HG03108 (cell line): Measurements from ENCODE around the gene USP20.
A peak's percentile ranks its signal among the peaks of the same experiment; 100 is the strongest.

Experiments used
- ATAC-seq: cut with Tn5 transposase; IDR thresholded peaks from one replicate; pipeline ENCODE4 v1.9.1; 2021; ENCODE audit warnings: moderate library complexity; ENCODE audit not compliant: unreplicated experiment

USP20 gene

DNA sequence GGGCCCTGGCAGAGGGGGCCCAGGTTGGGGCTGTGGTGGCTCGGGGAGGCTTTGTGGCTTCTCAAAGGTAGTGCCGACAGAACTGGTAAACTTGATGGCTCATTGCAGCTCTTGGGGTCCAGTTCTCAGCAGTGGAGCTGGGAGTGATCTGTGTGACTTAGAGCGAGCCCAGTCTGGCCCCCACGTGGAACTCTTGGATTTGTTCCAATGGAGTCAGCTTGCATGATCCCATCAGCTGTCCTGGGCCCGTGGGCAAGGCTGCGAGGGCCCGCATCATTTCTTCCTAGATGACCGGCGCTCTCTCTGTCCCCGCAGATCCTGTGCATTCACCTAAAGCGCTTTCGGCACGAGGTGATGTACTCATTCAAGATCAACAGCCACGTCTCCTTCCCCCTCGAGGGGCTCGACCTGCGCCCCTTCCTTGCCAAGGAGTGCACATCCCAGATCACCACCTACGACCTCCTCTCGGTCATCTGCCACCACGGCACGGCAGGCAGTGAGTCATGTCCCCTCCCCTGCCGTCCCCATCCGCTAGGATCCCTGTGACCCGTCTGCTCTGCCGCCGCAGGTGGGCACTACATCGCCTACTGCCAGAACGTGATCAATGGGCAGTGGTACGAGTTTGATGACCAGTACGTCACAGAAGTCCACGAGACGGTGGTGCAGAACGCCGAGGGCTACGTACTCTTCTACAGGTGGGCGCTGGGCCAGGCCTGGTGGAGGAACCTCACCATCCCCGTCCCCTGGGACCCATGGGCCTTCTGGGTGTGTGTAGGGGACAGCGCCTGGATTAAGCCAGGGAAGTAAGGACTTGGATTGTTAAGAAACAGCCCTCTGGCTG is 39.2 kb downstream of the USP20 start:
- no peak for ATAC-seq

GRCh38 chr9:129875181-129875611 is 39.9 kb downstream of the USP20 start:
- ATAC-seq = no peak

DNA sequence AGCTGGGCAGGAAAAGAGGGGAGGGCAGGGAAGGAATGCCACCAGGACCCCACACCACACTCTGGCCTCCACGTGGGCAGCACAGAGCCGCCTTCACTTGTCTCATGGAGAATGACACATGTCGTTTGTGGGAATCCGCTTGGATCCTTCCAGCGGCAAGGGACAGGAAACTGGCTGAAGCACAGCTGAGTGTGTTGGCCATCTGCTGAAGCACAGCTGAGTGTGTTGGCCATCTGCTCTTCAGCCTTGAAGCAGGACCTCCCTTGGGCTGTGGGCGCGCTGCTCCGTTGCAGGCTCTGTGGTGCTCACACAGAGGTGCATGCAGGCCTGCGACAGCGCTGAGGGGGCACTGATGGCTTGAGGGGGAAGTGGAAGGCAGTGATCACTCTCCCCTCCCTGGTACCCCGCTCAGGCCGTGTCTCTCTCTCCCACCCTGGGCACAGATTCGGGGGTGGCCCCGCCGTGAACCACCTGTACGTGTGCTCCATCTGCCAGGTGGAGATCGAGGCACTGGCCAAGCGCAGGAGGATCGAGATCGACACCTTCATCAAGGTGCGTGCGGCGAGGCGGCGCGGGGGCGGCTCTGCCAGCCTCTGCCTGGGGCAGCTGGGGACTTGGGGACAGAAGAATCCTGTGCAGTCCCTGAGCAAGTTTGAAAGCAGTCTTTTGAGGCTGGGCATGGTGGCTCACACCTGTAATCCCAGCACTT is 40.6 kb downstream of the USP20 start:
- no peak for ATAC-seq

DNA sequence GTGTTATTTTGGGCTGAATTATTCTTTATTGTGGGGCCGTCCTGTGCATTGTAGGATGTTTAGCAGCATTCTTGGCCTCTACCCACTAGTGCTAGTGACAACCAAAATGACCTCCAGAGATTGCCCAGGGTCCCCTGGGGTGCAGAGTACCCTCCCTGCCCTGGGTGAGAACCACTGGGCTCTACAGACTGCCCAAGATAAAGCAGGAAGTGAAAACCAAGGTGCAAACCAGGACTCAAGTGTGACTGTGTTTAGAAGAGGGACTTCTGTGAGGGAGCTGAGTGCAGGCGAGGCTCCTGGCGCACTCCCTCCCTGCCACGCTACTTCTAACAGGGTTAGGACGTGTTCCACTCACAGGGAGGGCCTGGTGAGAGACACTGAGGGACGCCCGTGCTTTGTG is 41.6 kb downstream of the USP20 start:
- ATAC-seq = no peak

DNA sequence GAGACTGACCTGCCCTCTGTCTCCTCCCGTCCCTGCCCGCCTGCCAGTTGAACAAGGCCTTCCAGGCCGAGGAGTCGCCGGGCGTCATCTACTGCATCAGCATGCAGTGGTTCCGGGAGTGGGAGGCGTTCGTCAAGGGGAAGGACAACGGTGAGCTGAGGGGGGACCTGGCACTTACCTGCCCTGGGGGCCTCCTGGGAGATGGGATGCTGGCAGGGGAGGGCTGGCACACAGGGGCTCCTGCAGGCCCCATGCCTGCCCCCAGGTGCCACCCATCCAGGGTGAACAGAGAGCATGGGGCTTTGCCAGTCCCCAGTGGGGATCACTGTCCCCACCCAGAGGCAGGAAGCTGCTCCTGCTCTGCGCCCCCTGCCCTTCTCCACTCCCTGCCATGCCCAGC is 43.0 kb downstream of the USP20 start:
- no peak for ATAC-seq

DNA sequence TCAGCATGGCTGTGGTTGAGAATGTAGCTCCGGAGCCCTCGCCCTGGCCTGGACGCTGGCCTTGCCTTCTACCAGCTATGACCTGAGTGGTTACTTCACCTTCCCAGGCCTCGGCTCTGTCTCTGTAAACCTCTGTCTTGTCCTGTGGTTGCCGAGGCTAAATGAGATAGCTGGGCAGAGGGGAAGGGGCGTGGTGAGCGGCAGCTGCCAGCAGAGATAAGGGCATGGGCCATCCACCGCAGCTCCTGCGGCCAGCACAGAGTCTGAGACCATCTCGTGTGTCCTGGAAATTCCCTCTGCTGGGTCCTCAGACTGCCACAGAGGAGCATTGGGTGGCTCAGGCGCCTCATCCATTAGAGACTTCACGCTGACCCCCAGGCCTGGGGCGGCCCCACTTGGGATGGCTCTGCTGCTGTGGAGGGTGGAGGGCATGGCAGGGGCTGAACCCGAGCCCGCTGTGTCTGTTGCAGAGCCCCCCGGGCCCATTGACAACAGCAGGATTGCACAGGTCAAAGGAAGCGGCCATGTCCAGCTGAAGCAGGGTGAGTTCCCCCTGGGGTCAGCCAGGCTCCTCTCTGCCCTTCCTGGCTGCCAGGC is 43.9 kb downstream of the USP20 start:
- no peak for ATAC-seq

DNA sequence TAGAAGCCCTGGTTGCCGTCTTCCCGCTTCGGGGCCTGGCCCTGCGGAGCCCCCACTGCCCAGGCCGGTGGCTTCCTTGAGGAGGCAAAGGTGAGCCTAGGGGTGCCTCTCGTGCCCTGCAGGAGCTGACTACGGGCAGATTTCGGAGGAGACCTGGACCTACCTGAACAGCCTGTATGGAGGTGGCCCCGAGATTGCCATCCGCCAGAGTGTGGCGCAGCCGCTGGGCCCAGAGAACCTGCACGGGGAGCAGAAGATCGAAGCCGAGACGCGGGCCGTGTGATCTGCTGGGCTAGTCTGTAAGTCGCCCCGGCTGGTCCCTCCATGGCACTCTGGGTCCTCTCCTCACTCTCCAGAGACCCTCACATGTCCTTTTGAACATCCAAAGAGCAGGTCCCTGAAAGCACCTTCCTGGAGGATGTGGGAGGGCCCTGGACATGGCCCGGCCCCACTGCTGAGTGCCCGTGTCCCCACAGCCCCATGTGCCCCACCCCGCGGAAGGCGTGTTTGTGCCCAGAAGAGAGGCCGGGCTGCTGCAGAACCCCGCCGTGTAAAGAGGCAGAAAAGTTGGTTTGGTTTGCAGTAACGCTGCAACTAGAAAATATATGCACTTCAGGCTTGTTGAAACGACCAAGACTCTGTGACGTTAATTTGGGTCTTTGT is 44.9 kb downstream of the USP20 start:
- ATAC-seq = no peak

DNA sequence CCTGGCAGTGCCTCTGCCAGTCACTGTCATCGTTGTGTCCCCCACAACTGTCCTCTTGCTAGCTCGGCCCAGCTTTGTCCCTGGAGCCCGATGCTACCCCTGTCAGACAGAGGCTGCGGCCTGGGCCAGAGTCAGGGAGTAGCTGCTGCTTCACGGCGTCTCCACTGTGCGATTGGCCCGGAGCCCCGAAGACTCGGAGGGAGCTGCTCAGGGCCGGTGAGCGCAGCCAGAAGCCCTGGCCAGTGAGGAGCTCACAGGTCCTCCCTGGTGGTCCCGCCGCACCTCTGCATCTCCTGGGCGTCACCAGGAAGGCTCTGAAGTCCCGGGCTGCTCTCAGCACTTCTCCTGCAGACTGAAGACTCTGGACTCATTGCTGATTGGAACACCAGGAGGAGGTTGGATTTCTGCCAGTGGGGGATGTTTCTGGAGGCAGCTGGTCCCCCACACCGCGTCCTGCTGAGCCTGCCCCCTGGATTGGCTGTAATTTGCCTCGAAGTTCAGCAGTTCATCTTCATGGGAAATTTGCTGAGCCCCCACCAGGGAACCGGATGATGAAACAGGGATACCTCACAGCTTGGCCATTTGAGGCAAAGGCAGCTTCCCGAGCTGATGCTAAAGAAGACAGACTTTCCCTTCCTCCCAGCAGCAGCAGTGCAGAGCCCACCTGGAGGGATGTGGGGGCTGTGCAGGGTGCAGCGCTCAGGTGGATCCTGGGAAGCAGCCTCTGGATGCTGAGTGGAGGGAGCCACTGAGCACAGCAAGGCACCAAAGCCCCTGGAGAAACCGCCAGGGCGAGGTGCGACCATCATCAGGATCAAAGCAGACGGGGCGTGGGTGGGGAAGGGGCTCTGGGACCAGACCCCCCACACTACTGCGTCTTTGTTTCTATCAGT is 45.6 kb downstream of the USP20 start:
- ATAC-seq = no peak

- no peak for ATAC-seq
Observed at GRCh38 chr9:129881547-129882324, 46.5 kb downstream of the USP20 start.

GRCh38 chr9:129884220-129885017 is 49.2 kb downstream of the USP20 start:
- peak; percentile 39 for ATAC-seq

GRCh38 chr9:129885018-129885669 is 49.9 kb downstream of the USP20 start:
- no peak for ATAC-seq

- peak; percentile 31 for ATAC-seq
Observed at GRCh38 chr9:129885670-129886106, 50.4 kb downstream of the USP20 start.

DNA sequence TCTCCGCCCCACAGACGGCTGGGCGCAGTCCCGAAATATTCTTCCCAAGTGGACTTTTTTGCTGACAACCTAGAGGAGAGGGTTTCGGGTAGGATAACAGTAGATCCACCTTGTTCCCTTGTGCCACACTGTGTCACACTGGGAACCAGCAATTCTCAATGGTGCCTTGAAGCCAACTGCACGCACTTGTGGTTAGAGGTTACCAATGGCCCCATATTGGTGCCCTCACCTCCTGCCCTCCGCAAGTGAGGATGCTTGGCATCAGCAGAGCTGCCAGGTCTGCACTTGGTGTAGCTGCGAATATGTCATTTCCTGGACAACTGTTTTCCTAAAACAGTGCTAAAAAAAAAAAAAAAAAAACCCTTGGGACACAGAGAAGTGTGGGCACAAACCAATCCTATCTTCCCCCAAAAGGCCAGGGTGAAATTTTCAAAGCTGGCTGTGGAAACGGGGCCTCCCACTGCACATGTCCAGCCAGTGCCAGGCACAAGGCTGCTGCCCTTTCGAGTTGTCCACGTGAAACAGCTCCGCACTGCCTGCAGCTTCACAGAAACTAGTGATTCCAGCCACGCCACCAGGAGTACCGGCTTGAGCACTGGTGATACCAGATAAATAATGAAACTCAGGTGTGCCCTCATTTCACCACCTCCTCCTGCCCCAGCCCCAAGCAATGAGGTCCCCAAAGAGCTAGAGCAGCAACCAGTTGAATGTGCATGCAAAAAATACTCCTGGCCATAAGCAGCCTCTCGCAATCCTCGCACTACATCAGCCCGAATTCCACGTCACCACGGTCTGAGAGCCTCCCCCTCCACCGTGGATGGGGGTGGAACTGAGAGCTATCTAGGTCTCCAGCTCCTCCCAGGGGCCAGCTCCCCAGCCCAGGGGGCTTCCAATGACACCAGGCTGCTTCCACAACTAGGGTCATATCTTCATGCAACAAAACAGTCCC is 51.2 kb downstream of the USP20 start:
- no peak for ATAC-seq

DNA sequence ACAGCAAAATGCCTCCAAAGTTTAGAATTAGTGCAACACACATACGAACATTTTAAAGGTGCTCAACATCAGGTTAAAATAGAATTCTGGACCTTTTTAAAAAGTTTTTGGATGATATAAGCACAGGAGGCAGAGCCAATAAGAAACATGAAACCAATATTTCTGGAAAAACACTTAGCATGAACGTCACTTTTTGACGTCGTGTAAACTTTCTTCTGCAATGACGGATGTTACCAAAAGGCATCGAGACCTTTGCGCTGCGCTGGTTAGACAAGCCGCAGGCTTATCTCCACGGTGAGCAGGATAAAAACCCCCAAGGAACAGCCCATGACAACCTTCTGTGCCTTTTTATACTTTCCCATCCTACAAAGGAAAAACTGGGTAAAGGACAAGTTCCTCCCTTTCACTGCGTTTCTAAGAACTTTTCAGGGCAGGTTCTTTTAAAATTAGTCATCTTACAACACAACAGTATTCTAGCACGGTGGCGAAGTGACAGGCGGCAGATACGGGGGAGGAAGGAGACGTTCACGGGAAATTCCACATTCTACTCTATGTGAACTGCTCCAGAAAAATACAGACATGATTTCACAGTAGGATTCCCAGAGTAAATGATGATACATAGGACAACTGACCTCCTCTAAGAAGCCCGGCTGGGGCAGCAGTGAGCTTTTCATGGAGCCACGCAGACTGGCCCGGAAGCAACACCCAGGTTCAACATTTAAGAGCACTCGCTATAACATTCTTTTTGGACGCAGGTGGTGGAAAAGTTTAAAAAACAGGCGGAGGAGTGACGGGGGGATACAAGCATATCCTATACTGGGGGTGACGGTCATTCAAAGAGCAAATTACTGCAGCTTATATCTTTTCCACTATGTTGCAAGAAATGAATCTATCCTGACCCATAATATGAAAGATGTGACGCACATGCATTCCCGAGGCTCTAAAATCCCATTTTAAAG is 52.4 kb downstream of the USP20 start:
- no peak for ATAC-seq

- ATAC-seq = peak; percentile 45
Observed at GRCh38 chr9:129888293-129889121, 53.2 kb downstream of the USP20 start.
